CD4-positive, alpha-beta T cell treated with Interleukin-4 for 4 hours (primary cell): Measurements from ENCODE around the gene TBC1D2B.

Experiments used
- DNase-seq: peaks from one replicate; pipeline ENCODE4 v3.0.0-alpha.2; 2020

Gene TBC1D2B

DNA sequence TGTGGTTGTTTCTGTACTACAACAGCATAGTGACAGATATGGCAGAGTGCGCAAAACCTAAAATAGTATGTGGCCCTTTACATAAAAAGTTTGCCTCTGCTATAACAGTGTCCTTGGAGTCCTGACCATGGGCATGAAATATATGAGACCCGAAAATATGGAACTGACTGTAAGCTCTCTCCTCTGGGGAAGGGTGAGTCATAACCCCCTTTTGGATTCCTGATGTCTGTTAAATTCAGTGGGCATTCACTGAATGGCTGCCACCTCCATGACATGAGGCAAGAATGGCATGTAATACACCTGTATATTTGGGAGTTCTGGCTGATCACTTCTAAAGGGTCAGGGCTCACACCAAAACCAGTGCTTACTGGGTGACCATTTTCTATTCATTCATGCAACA, 6.1 kb downstream of the TBC1D2B start:
- DNase-seq = no peak

DNA sequence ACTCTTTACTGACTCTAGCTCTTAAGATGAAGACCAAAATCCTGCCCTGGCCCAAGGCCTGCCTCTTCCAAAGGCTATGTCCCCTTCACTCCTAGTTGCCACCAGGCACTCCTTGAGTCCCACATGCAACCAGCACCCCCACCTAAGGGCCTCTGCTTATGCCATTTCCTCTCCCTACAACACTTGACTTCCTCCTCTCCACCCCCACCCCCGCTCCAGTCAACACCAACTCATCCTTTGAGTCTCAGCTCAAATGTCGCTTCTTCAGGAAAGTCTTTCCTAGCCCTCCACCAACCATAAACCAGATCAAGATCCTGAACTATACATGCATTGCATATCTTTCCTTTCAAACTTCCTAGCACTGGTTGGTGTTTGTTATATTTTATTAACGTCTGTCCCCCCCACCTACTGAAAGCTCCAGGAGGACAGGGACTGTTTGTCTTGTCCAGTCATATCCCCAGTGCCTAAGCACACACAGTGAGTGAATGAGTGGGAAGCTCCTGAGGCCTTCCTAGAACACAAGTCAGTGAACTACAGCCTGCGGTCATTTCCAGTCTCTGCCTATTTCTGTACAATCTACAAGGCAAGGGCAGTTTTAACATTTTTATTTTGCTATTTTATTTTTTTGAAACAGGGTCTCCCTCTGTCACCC, 7.3 kb downstream of the TBC1D2B start:
- DNase-seq = no peak

DNA sequence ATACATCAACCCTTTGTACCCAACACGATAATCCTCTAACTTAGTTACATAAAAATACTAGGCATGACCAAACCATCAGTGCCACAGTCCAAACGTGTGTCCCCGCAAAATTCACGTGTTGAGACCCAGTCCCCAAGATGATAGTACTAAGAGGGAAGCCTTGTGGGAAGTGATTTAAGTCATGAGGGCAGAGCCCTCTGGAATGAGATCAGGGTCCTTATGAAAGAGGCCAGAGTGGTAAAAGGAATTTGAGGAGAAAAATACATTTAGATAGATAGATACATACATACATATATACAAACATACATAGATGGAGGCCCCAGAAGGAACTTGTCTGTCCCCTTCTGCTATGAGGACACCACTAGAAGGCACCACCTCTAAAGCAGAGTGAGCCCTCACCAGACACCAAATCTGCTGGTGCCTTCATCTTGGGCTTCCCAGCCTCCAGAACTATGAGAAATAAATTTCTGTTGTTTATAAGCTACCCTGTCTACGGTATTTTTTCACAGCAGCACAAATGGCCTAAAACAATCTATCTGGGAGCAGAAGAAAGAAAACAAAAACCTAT, 8.0 kb downstream of the TBC1D2B start:
- no peak for DNase-seq

DNA sequence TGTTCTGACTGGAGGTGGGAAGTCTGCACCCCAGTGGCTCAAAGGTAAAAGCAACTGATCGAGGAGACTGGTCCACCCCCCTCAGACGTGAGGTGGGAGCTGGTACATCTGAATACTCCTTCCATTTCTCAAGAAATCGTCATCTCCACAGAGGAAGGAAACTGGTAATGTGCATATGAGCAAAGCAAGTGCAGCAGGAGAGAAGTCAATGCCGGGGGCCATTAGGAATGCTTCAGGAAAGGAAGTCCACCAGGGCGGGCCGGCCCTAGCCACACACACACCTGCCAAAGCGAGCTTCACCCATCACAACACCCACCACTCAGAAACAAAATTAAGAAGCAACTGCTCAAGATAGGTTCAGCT, 8.5 kb downstream of the TBC1D2B start:
- peak; percentile 59 for DNase-seq

DNA sequence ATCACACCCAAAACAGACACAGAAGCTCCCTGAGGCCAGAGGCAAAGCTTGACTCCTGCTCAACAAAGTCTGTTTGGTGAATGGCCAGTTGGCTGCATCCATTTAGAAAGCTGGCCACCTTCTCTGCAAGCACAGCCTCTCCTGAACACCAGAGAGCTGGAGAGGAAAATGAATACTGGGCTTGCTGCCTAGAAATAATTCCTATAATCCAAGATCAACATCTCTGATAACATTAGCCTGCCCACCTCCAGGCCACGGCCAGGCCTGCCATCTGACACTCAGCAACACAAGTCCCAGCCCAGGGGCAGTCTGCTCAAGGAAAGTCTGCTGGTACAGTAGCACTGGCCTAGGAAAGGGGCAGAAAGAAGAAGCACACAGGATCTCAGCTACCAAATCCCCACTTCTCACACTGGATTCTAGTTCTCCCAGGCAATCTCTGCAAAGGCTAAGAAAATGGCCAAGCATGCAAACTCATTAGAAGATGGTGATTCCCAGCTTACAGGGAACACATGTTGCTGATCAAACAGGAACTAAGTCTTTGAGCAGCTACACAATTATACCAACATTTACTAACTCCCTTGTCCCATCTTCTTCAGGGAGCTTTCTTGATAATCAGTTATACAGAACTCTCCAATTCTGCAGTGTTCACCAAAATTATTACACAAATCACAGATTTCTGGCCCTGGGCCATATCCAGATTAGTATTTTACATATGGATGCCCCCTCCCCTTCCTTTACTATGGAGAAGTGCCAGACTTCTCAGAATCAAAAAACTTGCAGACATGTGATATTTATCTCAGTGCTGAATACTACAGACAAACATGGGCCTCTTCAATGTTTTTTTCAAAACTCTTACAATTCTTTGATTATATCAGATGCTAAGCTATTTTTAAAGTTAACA, 9.9 kb downstream of the TBC1D2B start:
- DNase-seq = no peak

DNA sequence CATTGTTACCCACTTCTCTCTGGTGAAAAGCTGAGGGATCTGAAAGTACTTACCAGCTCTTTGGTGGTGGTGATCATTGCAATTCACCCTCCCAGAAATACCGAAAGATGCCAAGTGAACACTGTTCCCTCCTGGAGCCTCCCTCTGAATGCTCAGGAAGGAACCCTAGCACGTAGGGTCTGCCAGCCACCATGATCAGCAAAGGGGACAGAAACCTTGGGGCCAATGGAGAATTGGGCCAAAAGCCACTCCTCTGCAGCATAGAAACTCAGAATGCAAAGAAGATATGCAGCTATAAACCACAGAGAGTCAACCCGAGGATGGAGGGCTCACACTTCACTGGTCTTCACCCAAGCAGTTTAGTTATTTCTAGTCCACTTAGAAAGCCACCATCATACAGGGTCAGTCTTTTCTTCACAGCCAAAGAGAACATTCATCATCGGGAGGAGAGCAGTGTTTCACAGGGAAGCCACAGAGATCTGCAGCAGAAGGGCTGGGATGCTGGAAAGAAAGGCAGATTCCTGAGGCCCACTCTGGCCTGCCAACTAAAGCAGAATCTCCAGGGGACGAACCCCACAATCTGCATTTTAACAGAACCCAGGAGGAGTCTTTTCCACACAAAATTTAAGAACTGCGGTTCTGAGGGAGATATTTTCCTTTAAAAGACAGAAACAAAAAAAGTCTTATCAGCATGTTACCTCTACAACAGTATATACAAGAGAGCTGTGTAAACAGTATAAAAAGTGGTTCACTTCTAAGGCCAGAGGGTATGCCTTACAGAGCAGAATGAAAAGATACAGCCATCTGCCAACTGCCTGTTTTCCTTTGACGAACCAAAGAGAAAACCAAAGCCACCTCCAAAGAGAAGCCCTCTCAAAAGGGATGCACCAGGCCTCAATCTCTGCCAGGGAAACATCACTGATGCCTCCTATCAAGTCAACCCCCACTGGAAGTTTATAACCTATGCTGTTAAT, 11.3 kb downstream of the TBC1D2B start:
- DNase-seq = no peak

DNA sequence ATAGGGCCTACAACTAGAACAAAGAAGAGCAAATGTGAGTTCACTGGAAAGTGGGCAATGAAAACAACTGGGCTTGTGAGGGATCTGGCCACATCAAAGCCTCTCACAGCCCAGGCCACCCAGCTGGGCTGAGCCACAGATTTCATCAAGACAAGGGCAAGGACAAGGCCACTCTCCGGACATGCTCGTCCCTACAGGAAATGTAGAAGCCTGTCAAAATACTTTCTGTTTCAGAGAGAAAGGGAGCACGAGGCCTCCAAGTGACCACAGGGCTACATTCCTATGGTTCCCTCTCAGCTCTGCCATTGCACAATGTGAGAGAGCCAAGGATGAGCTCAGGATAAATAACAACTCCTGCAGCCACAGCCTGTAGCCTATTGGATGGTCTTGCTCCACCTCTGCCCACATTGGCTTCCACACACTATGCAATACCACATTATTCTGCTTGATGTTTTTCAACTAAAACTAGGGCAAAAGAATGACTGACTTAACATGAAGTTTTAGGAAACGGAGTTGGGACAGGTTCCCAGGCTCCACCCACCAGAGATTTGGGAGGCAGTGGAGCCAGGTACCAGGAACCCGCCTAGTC, 12.1 kb downstream of the TBC1D2B start:
- no peak for DNase-seq

DNA sequence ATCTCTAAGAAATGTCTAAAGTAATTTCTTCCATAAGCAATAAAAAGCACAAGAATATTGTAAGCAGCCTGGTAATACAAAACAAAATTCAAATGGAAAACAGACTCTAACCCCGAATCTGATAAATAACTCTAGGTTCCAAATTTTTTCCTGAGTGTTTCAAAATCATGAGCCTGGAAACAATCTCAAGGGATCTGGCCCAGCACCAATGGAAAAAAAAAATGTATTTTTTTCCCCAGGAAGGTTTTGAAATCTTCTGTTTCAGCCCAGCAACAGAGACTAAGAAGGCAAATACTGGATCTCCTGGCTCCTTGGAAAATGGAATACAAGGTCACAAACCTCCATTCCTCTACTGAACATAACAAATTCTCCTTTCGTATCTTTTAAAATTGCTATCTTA, 13.0 kb downstream of the TBC1D2B start:
- no peak for DNase-seq

DNA sequence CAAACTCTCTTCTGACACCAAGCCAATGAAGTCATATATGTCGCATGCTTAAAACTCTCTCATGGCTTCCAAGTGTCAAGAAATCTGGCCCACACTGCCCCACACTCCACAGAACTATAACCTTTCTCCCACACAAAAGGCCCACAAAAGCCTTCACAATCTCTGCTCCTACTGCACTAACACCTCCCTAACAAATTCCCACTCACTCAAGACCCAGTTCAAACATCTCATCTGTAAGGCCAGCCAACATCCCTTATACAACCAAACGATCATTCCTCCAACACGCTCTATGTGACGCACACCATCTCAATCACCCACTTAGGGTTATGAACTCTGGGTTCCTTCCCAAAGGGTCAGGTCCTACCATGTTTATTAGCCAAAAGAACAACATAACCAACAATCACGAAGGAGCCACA, 13.5 kb downstream of the TBC1D2B start:
- DNase-seq = no peak

DNA sequence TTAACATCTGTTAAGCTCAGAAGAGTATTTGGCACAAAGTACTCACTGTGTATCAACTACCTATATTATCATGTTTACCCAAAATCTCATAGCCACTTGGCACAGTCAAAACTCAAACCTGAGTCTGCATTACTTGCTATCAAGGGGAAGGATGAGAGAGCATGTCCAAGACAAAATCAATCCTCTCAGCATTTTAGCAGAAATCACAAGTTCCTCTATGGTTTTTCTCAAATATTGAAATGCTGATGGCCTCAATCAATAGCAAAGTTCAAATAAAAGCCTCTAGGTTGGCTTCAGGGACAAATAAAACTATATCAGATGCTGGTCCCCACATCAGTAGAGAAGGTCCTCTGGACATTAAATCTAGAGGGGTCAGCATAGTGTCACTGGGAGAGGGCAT, 14.3 kb downstream of the TBC1D2B start:
- DNase-seq = no peak

DNA sequence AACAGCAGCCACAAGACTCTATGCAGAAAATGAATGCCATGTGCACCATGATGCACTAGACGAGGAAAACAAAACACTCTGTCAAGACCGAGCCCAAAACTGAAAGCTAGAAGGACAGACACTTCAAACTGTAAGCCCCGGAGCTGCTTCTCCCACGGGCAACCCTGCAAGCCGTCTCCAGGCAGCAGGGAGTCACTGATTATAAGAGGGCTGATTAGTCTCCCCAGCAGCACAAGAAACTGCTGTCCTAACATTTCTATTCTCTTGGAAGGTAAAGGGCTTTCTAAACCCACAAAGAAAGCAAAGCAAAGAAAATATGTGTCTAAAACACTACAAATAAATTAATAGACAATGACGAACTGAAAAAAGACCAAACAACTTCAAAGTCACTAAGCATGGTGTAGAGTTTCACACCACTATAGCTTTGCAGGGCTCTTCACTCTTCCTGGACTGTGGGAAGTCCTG, 15.5 kb downstream of the TBC1D2B start:
- DNase-seq = peak; percentile 65

DNA sequence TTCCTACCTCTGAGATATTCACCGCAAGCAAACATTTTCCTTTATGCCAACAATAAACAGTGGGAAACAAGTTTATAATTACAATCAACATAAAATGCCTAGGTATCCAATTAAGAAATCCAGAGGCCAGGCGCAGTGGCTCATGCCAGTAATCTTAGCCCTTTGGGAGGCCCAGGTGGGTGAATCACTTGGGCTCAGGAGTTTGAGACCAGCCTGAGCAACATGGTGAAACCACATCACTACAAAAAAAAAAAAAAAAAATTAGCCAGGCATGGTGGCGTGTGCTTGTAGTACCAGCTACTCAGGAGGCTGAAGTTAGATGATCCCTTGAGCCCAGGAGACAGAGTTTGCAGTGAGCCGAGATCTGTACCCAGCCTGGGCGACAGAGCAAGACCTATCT, 17.3 kb downstream of the TBC1D2B start:
- DNase-seq = no peak

DNA sequence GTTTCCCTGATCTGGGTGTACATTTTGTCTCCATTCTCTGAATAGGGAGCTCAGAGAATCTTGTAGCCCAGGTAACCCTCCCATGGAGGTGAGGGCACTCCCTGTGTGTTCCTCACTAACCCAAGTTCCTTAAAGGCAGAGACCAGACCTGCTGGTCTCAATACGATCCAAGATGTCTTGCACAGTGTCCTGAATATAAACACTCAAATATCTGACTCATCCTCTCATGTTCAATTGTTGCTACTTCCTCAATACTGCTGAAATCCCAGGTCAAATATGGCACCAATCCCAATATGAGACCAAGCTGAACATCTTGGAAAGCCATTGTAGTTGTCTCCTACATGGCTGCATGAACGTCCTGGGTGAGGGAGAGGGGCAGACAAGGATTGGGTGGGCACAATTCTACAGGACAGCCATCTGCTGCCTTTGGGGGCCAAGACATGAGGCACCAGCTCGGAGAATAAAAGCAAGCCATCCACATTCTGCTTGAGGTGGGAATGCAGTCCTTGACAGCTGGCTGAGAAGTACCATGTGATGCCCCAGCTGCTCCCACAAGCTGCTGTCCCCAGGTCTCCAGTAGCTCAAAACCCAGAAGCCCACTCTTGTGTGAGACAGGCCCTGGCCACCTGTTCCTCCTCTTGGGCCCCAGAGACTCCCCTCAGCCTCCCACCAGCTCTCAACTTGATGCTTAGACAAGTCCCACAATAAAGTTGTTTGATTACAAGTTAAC, 18.2 kb downstream of the TBC1D2B start:
- no peak for DNase-seq

DNA sequence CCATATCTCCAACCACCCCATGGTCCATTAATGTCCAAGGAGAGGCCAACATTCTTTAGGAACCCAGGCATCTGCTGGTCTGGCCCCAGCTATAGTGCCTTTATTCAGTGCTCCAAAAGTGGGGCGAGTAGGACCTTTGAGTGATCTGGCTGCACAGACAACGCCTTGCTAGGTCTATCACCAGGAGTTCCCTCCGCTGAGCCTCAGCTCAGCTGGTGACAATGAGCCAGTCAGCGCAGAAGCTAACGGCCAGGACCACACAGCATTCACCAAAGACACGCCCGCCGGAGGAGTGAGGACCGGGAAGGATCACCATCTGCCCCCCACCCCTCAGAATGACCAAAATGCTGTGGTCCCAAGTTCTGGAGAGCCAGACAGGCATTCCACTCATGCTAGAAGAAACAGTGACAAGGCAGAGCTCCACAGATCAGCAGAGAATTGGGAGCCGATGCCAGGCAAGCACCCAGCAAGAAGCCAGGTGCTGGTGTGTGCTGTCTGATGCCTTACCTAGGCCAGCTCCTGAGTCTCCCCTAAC, 19.0 kb downstream of the TBC1D2B start:
- no peak for DNase-seq

DNA sequence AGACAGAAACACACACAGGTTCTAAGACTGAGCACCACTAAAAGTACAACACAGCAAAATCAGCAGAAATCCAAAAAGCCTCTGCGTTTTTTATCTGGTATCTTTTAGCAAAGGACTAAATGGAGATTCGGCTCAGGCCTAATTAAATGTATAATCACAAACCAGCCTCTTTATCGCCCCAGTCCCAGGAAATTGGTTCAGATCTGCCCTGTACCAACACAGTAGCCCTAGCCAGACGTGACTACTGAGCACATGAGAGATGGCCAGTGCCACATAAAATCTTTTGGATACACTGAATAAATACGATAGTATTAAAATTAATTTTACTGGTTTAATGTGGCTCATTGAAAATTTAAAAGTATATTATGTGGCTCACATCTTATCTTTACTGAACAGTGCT, 19.7 kb downstream of the TBC1D2B start:
- no peak for DNase-seq

DNA sequence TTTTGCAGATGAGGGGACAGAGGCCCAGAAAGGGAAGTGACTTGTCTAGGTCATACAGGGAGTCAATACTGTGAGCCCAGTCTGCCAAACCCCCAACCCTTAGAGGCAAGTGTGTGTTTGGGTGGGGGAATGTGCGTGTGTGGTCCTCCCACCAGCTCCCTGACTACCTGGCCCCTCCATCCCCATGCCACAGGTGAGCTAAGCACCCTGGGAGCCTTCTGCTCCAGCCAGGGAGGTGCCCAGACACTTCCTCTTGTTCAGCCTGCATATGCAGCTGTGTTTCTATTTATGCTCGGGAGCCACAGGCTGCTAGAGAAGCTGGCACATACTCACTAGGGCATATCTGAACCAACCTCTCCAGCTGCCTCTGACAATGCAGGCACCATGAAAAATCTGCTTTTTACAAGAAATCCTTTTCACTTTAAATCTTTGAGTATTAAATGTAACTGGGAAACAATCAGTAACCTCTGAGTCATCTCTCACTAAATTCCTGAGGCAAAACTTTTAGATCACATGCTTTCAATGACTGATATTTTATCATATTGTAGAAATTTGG, 20.7 kb downstream of the TBC1D2B start:
- peak; percentile 46 for DNase-seq

DNA sequence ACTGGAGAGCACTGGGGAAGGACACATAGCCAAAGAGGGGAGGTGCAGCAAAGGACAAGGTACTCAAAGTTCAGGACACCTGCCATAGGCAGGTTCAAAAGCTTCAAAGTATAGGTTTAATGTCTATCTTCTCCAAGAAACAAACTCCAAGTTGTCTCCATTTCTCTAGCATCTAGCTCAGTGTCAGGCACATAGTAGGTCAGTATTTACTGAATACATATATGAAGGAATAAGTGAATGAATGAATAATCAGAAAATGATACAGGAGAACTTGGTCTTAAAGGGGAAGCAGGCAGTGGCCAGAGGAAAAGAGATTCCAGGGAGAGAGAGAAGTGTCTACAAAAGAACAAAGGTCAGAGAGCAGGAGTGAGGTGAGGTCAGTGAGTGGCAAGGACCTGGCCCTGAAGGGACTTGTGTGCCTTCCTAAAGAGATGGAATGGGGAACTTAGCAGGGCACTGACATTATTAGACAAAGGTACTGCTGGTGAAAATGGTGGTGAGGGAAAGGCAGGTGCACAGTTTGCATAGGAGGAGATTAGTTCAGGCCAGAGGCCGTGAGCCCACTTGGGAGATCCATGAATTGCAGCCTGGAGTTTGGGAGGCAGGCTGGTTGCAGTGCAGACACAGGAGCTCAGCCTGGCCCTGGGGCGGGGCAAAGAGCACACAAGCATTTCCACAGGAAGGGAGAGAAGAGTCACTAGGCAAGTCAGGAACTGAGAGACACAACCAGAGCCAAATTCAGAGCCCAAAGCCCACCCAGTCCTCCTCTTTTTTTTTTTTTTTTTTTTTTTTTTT, 21.4 kb downstream of the TBC1D2B start:
- no peak for DNase-seq

DNA sequence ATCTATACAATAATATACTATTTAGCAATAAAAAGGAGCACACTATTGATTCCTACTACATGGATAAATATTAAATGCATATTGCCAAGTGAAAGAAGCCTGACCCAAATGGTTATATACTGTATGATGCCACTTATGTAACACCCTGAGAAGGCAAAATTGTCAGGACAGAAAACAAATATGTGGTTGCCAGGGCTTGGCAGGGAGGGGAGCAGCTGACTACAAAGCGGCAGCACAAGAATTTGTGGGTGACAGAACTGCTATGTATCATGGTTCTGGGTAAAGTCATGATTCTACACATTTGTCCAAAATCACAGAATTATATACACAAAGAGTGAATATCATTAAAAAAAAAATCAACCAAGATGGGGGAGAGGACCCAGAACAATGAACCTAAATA, 22.5 kb downstream of the TBC1D2B start:
- peak; percentile 83 for DNase-seq

DNA sequence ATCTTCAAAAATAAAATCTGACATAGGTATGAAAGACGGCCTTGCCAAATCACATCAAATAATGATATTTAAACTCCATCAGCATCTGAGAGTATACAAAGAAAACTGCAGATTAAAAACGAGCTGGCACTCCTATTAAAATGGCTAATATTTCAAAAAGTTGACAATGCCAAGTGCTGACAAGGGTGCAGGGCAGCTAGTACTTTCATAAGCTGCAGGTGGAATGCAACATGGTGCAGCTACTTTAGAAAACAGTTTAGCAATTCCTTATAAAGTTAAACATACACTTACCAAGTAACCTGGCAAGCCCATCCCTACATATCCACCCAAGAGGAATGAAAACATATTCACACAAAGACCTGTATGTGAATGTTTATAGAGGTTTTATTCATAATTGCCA, 23.0 kb downstream of the TBC1D2B start:
- no peak for DNase-seq

DNA sequence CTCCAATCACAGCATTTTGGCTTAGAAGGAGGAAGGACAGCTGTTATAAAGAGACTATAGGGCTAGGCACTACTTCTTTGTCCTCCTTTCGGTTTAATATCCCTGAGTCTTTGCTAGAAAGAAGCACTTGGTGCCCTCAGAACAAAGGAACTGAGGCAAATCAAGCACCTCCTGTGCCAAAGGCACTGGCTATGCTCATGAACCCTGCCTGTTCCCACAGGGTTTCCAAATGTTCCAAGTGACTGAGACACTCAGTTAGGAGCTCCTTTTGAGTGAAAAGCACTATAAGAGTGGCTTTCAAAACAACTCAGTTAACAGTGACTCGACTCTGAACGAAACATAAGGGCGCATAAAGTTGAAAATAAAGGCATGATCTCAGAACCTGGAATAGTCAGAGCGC, 25.0 kb downstream of the TBC1D2B start:
- DNase-seq = no peak
